ENCODE data around the gene IRS2. TPM values are rescaled to one million over a fixed set of nuclear protein-coding genes. Genes with fewer than 3 reads are reported as not detected.
A peak's percentile ranks its signal among the peaks of the same experiment; 100 is the strongest.
"Not testable (repeated sequence)": the region's sequence is repeated elsewhere in the genome, so short reads cannot be mapped to it uniquely, and the experiment has no call there.

IRS2 gene
- total RNA-seq (2014; rRNA removed; shearing (Covaris generic)) (7.3 and 7.7 TPM in 2 replicates), polyA plus RNA-seq (2016; fragmentation: Nextera tagmentation; extraction: Ambion mirVana) (3.1 and 3.4 TPM in 2 replicates)

- peak; percentile 98 for DNase-seq
- H3K9ac ChIP-seq, result peak within 1 kb of the TSS; percentile 75
- H3K36me3 ChIP-seq (ENCODE audit: low read depth), result no peaks in the 10 kb centered on the region
- no peaks in the 10 kb centered on the region for H3K9me2 ChIP-seq (ENCODE audit: insufficient read depth)
- H4K20me1 ChIP-seq (ENCODE audit: insufficient read depth), result no peaks in the 10 kb centered on the region
- peak within 1 kb of the TSS; percentile 82 for H3K4me2 ChIP-seq (ENCODE audit: unreplicated experiment)
- peak within 1 kb of the TSS; percentile 83 for H3K4me3 ChIP-seq
- H3K4me1 ChIP-seq (ENCODE audit: insufficient read depth), result peaks cover 22% of the 10 kb centered on the region
- H2AFZ ChIP-seq, result peak within 1 kb of the TSS; percentile 84
- peaks cover 27% of the 10 kb centered on the region for H3K79me2 ChIP-seq (ENCODE audit: insufficient read depth)
- H3K27ac ChIP-seq, result peak within 1 kb of the TSS; percentile 39; the same call in 1 of the 2 replicates
- no peaks in the 10 kb centered on the region for H3K27me3 ChIP-seq (replicated peaks; ENCODE audit: insufficient read depth)
- TF ChIP-seq EZH2phosphoT487 (IDR thresholded peaks at IDR 0.05; ENCODE audit: insufficient read depth, low read depth), result no peak
- no peak for TF ChIP-seq EZH2 (IDR thresholded peaks at IDR 0.05; ENCODE audit: insufficient read depth, poor library complexity, severe bottlenecking)
- peaks cover 16% of the 10 kb centered on the region for H3F3A ChIP-seq (ENCODE audit: insufficient read depth)
- in situ Hi-C loops (cut with MboI), result no loop called here
- WGBS, 2 experiments (ENCODE audit: low coverage in 1 of 2, low lambda C conversion rate in 2 of 2, missing lambda C conversion rate in 2 of 2), result 0 to 2% methylated on average over 24 to 87 of the region's 98 CpGs
- H3K9me3 ChIP-seq (ENCODE audit: low read depth), result no peaks in the 10 kb centered on the region
These were observed at the start of gene IRS2 for GRCh38 chr13:109786457-109787134. IRS2 (minus strand) TSS chr13:109786583; CDS start chr13:109786053, 530 bp downstream.

- Histone ChIP-seq H3K4me1 (ENCODE audit: insufficient read depth) (peaks cover 8% of the 10 kb centered on the region), H3K36me3 (ENCODE audit: low read depth) (no peaks in the 10 kb centered on the region), H3K4me3 (no peak overlapping the region), H2AFZ (no peak overlapping the region), H3K9ac (no peak overlapping the region), H3F3A (ENCODE audit: insufficient read depth) (peaks cover 7% of the 10 kb centered on the region), H3K4me2 (ENCODE audit: unreplicated experiment) (no peak overlapping the region), H3K79me2 (ENCODE audit: insufficient read depth) (no peaks in the 10 kb centered on the region), H3K27ac (no peak overlapping the region), H3K9me2 (ENCODE audit: insufficient read depth) (no peaks in the 10 kb centered on the region), H3K9me3 (ENCODE audit: low read depth) (no peaks in the 10 kb centered on the region), H4K20me1 (ENCODE audit: insufficient read depth) (no peaks in the 10 kb centered on the region), H3K27me3 (replicated peaks; ENCODE audit: insufficient read depth) (no peaks in the 10 kb centered on the region; the same call in 1 of the 2 replicates)
- in situ Hi-C loops (cut with MboI), result no loop called here
- DNase-seq, result no peak
- TF ChIP-seq EZH2 (IDR thresholded peaks at IDR 0.05; ENCODE audit: insufficient read depth, poor library complexity, severe bottlenecking) (no peak), EZH2phosphoT487 (IDR thresholded peaks at IDR 0.05; ENCODE audit: insufficient read depth, low read depth) (no peak)
- WGBS, 2 experiments (ENCODE audit: low coverage in 1 of 2, low lambda C conversion rate in 2 of 2, missing lambda C conversion rate in 2 of 2), result 88 to 92% methylated on average over 16 of the region's 16 CpGs
These were observed 48.8 kb upstream of the IRS2 start for GRCh38 chr13:109834973-109835720.

GRCh38 chr13:109833940-109834339, 47.6 kb upstream of the IRS2 start:
- H3F3A ChIP-seq (ENCODE audit: insufficient read depth), result no peaks in the 10 kb centered on the region
- in situ Hi-C loops (cut with MboI), result no loop called here

GRCh38 chr13:109833071-109833470, 46.7 kb upstream of the IRS2 start:
- Histone ChIP-seq H3K27ac (no peak overlapping the region), H3K9ac (no peak overlapping the region), H4K20me1 (ENCODE audit: insufficient read depth) (no peaks in the 10 kb centered on the region), H3K27me3 (replicated peaks; ENCODE audit: insufficient read depth) (no peaks in the 10 kb centered on the region; the same call in 1 of the 2 replicates), H3K4me2 (ENCODE audit: unreplicated experiment) (no peak overlapping the region), H3K4me3 (no peak overlapping the region), H3K4me1 (ENCODE audit: insufficient read depth) (no peaks in the 10 kb centered on the region), H3K36me3 (ENCODE audit: low read depth) (no peaks in the 10 kb centered on the region), H3K9me2 (ENCODE audit: insufficient read depth) (no peaks in the 10 kb centered on the region), H3K9me3 (ENCODE audit: low read depth) (no peaks in the 10 kb centered on the region), H3F3A (ENCODE audit: insufficient read depth) (no peaks in the 10 kb centered on the region), H3K79me2 (ENCODE audit: insufficient read depth) (no peaks in the 10 kb centered on the region), H2AFZ (no peak overlapping the region)
- DNase-seq, result no peak
- in situ Hi-C loops (cut with MboI), result no loop called here
- WGBS, 2 experiments (ENCODE audit: low coverage in 1 of 2, low lambda C conversion rate in 2 of 2, missing lambda C conversion rate in 2 of 2), result 40 to 41% methylated on average over 5 of the region's 5 CpGs
- TF ChIP-seq EZH2 (IDR thresholded peaks at IDR 0.05; ENCODE audit: insufficient read depth, poor library complexity, severe bottlenecking), result no peak

More at GRCh38 chr13:109833940-109834339, 47.6 kb upstream of the IRS2 start:
- Histone ChIP-seq H3K9ac (no peak overlapping the region), H3K36me3 (ENCODE audit: low read depth) (no peaks in the 10 kb centered on the region), H3K27me3 (replicated peaks; ENCODE audit: insufficient read depth) (no peaks in the 10 kb centered on the region; the same call in 1 of the 2 replicates), H3K27ac (no peak overlapping the region), H4K20me1 (ENCODE audit: insufficient read depth) (no peaks in the 10 kb centered on the region), H3K4me2 (ENCODE audit: unreplicated experiment) (no peak overlapping the region), H3K4me1 (ENCODE audit: insufficient read depth) (no peaks in the 10 kb centered on the region), H3K79me2 (ENCODE audit: insufficient read depth) (no peaks in the 10 kb centered on the region), H3K4me3 (no peak overlapping the region), H2AFZ (no peak overlapping the region), H3K9me2 (ENCODE audit: insufficient read depth) (no peaks in the 10 kb centered on the region), H3K9me3 (ENCODE audit: low read depth) (no peaks in the 10 kb centered on the region)
- TF ChIP-seq EZH2phosphoT487 (IDR thresholded peaks at IDR 0.05; ENCODE audit: insufficient read depth, low read depth), result no peak
- no peak for DNase-seq
- WGBS, 2 experiments (ENCODE audit: low coverage in 1 of 2, low lambda C conversion rate in 2 of 2, missing lambda C conversion rate in 2 of 2), result 55 to 58% methylated on average over 5 of the region's 5 CpGs

- H2AFZ ChIP-seq; H3K27me3 ChIP-seq (replicated peaks; ENCODE audit: insufficient read depth); H3K9ac ChIP-seq; DNase-seq; H3K36me3 ChIP-seq (ENCODE audit: low read depth); H3K9me2 ChIP-seq (ENCODE audit: insufficient read depth); H3K9me3 ChIP-seq (ENCODE audit: low read depth); H4K20me1 ChIP-seq (ENCODE audit: insufficient read depth); H3K4me2 ChIP-seq (ENCODE audit: unreplicated experiment); H3F3A ChIP-seq (ENCODE audit: insufficient read depth); in situ Hi-C loops (cut with MboI); H3K79me2 ChIP-seq (ENCODE audit: insufficient read depth); H3K4me3 ChIP-seq; H3K4me1 ChIP-seq (ENCODE audit: insufficient read depth); H3K27ac ChIP-seq: not testable (repeated sequence)
- 65 to 72% methylated on average over 11 of the region's 11 CpGs for WGBS, 2 experiments (ENCODE audit: low coverage in 1 of 2, low lambda C conversion rate in 2 of 2, missing lambda C conversion rate in 2 of 2)
These were observed 42.4 kb upstream of the IRS2 start for GRCh38 chr13:109828591-109829316.

GRCh38 chr13:109823201-109823600, 36.8 kb upstream of the IRS2 start:
- H3K4me3 ChIP-seq; H3K9me2 ChIP-seq (ENCODE audit: insufficient read depth); H3K27me3 ChIP-seq (replicated peaks; ENCODE audit: insufficient read depth); H2AFZ ChIP-seq; H3K4me2 ChIP-seq (ENCODE audit: unreplicated experiment); H3K9ac ChIP-seq; H3F3A ChIP-seq (ENCODE audit: insufficient read depth); H3K79me2 ChIP-seq (ENCODE audit: insufficient read depth); H4K20me1 ChIP-seq (ENCODE audit: insufficient read depth); H3K9me3 ChIP-seq (ENCODE audit: low read depth); H3K27ac ChIP-seq; DNase-seq; in situ Hi-C loops (cut with MboI); H3K4me1 ChIP-seq (ENCODE audit: insufficient read depth); H3K36me3 ChIP-seq (ENCODE audit: low read depth): not testable (repeated sequence)
- WGBS, 2 experiments (ENCODE audit: low coverage in 1 of 2, low lambda C conversion rate in 2 of 2, missing lambda C conversion rate in 2 of 2), result 74% methylated on average over 6 of the region's 6 CpGs
